NCI-H524 treated with DMSO at 0.1 percent for 48 hours (cell line): ENCODE data around the gene ERMN.

Source experiments
- DNase-seq: peaks from one replicate; lab custom pipeline; 2025; lab: John Stamatoyannopoulos, UW

Gene ERMN

DNA sequence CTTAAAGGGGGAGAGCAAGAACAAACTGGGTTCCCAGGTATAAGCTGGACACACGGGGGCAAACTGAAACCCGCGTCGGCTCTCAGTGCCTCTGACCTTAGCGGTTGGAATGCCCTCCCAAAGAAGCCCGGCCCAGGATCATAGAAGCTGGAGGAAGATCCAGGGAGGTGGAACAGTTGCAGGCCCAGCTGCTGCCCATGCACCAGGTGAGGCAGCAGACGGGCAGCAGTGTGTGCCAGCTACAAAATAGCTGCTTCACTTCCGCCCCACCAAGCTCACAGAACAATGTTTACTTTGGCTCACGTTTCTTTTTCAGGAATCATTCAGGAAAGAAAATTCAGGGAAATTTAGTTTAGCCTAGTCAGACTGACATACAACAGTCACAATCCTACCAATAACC lies 3.9 kb upstream of the ERMN start:
- DNase-seq = no peak

DNA sequence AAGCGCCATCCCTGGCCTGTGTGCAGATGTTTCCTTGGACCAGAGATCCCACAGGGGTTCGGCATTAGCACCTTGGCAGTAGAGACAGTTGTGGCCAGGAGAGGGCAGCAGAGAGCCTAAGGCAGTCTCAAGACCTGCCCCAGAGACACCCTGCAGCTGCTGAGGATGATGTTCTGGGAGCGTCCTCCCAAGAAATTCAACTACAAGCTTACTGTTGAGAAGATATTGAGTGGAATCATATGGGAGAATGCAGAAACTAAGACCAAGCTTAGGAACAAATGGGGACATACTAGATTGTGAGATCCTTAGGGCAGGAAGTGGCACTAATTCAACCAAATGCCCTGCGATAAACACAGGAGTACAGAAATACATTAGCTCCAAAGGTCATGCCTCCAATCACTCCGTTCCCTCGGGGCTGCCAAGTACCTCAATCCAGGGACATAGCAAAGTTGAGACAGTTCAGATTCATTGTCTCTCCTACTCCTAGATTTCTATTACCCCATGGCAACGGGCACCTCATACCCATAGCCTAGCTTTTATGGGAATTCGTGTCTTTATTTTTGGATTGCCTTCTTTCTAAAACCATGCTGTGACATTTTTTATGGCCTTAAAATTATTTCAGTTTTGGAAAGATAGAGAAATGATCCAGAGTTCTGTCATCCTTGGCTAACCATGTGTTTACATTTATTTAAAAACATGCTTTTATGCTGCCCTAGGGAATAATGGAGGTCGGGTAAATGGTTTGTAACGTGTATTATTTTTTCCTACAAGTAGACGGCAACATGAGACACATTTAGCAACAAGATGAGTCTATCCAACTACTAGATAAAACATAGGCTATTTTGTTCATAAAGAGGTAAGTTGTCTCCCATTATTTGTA lies 2.2 kb upstream of the ERMN start:
- DNase-seq = peak; percentile 46

DNA sequence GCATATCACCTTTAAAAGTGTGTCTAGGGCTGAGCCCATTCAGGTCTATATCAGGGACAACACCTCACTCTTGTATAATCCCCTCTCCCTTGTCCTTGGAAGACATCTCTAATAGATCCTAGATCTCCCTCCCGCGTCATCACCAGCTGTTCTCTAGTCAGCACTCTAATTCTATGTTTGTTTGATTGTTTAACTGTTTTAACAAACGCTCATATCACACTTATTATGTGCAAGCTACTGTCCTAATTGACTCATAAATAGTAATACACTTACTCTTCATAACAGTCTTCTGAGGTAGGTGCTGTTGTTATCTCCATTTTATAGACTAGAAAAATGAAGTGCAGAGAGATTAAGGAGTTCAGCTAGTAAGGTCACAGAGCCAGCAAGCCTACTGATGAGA lies 1.6 kb upstream of the ERMN start:
- no peak for DNase-seq

DNA sequence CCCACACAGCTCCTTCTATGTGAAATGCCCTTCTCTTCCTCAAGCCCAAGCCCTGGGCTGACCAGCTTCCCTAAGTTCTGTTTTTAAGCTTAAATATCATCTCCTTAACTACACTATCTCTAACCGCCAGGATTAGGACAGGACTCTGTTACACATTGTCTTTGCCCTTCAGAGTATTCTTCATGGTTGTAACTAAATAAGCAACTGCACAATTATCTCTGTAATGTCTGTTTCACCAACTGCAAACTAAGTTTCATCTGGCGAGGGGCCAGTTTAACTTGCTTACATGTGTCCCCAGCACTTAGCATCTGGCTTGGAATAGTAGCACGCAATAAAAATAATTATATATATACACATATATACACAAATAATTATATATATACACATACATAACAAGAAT lies 1.1 kb upstream of the ERMN start:
- no peak for DNase-seq

DNA sequence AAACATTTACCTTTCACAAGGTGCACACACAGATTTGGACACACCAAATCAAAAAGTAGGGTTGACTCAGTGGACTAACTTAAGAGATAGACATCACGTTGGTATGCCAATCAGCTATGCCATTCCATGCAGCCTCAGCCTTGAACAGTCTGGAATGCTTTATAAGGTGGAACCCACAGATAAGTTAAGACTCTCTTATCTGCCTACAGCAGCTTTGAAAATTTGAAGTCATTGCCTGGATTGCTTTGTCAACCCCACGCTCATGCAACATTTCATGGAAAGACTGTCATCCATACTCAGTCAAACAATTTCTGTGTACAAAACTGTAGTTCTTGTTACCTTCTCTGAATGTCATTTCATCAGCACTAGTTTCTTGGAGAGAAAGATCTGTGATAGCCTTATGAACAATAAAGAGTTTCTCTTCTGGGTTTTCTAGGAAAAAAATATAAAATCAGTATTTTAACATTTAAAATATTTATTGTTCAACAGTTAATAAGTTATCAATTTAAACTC lies 1.2 kb downstream of the ERMN start:
- no peak for DNase-seq

DNA sequence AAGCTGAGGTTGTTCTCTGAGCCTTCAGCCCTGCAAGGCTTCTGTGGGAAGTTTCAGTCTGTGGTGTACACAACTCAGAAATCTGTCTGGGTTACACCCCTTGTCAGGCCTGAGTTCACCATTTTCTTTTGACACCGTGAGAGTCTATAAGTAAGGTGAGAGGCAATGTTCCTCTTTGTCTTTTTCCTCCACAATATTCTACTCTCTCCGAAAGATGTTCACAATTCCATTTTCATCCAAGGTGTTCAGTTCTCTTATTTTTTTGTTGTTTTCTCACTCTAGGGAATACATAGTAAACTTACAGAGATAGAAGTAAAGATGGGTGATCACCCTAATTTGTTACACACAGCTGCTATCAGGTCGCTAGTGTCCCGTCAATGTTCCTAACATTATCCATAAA lies 3.2 kb downstream of the ERMN start:
- DNase-seq = no peak

DNA sequence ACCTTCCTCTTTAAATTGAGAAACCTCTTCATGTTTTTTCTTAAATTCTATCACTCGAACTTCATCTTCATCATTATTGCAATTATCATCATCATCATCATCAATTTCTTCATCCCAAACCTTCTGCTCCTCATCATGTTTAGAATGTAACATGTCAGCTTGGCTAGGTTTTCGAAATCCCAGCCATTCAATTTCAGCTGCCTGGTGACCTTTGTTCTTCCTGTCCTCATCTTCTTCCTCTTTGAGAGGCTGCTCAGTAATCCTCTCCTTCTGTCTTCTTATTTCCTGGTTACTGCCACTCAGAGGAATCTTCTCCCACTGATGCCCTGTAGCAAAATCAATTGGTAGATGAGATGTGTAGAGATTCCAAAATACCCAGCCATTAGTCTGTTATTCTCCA lies 4.2 kb downstream of the ERMN start:
- no peak for DNase-seq

DNA sequence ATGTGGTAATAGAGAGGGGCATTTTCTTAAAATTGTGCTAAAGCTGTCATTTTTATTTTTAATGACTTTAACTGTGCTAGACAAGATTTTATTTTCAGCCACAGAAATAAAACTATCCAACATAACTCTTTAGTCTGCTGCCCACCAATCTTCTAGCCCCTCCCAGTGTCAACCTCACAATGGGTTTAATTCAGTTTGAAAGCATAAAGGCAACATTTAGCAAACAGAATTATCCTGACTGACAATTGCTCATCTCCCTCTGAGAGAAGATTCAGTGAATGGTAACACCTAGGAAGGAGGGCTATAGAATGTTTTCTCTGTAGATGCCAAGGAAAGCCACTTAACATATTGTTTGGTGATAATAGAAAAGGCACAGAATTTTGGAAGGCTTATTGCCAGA lies 5.2 kb downstream of the ERMN start:
- no peak for DNase-seq

DNA sequence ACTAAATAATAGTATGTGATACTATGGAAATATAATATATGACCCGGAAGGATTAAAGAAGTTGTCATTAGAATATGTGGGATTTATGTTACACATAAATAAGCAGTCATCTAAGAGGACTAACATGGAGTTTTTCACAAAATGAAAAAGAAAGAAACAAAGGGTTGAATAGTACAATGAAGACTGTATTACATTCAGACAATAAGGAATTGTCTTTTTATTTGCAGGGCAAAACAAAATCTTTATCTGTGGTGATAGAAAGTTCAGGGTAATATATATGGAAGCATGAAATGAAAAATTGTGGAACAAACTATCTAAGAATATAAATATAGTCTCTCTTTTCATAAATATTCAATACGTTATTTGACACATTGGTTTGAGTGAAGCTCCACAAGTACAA lies 5.8 kb downstream of the ERMN start:
- no peak for DNase-seq

DNA sequence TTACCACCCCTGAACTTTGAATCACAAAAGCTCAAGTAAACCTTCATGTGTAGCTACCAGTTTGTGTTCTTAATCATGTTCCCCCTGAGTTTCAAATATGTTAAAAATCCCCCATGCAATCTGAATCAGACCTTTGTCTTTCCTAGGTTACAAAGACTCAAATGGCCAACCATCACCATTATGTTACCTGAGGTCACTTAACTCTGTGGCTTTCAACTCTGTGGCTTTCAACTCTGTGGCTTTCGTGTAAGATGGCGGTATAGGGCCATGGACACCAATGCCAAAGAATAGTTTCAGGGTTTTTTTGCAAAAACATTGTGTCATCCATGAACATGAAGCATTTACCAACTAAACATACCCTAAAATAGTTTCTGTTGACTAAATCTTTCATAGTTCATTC lies 6.7 kb downstream of the ERMN start:
- no peak for DNase-seq

DNA sequence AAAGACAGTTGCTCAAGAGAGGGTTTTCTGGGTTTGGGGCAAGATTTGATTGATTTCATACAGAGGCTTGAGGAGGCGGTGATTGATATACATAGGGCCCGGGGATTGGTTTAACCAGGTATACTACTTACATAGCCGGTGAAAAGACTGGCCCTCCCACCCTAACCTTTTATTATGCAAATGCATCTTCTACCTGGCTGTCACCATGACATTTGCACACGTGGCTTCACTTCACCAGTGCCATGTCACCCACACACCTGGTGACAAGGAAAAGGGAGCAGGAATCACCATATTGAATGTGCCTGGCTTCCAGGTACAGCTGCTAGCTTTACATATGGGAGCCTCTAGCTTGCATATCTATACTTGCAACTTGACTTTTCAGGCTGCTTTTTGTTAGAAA lies 9.7 kb downstream of the ERMN start:
- DNase-seq = no peak

DNA sequence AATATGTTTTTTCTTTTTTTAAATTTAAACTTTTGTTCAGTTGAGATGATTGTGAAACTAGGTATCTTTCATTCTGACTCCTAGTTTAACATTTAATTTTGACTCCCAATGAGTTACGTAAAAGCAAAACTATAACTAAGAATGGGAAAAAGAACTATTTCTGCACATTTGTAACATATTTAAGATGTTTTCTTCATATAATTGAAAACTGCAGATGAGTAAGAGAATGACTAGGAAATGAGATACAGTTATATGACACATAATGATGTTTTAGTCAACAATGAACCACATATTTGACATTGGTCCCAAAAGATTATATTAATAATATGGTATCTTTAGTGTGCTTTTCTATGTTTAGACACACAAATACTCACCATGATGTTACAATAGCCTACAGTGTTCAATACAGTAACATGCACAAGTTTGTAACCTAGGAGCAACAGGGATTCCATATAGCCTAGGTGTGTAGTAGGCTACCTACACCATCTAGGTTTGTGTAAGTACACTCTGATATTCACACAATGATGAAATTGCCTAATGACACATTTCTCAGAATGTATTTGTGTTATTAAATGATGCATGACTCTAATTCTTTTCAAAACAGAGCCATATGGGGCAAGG lies 12.6 kb downstream of the ERMN start:
- no peak for DNase-seq

DNA sequence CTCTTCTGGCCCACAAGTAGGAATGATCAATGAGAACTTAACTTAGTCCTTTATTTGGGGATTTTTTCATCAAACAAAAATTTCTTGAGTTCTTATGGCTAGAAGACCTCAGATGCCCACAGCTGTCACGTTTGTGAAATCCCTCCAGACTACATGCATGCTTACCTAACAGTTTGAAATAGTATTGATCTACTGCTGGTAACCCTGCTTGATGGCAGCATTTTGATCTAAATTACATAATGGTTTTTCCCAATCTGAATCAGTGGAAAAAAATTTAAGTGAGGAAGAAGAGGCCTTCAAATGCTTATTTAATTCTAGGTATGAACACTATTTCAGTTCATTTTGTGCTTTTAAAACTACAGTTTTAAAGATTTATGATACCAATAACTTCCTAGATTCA lies 13.9 kb downstream of the ERMN start:
- DNase-seq = no peak

DNA sequence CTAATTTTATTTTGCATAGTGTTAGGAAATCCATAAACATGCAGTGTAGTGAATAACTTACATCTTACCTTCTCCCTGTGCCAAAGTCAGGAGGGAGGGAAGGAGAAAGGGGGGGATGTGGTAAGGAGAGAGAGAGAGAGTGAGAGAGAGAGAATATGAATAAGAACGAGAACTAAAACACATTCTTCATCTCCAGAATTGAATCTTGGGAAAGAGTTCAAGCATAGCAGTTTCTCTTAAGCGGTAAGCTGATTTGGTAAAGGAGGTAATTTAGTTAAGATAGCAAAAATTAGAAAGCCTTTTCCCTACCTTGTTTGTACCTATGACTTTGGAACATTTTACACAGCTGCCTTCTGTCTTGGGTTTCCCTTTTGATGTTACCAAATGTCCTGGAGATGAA lies 15.7 kb downstream of the ERMN start:
- no peak for DNase-seq

DNA sequence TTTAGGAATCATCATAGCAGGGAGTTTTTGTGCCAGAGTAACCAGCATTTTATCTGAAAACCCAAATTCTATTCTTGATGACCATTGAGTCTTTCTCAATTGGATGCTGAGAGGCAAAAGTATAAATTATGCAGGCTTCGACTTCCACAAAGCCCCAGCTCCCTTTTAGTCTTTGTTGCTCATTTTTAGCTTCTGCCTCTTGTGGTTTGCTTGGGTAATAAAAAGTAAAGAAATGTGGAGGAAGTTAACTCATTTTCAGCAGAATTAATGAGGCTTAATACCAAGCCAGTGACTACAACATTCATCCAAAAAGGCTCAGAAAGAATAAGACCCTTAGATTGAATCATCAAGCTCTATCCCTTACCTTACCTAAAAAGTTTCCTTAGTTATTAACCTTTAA lies 18.6 kb downstream of the ERMN start:
- DNase-seq = no peak

DNA sequence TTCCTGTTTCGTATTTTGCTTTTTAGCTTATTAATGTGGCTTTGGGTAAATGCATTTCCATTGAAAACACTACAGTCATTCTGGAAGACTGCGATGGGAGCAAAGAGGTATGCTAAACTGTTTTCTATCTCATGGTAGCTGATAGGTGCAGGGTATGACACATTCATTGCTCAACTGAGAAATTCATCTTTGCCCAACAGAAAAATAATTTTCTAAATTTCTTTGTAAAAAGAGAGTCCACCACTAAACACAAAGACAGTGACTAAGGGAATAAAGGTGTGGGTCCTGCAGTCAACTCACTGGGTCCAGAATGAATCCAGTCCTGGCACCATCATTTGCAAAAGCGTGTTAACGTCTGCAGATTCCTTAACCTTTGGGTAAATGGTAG lies 19.9 kb downstream of the ERMN start:
- no peak for DNase-seq

DNA sequence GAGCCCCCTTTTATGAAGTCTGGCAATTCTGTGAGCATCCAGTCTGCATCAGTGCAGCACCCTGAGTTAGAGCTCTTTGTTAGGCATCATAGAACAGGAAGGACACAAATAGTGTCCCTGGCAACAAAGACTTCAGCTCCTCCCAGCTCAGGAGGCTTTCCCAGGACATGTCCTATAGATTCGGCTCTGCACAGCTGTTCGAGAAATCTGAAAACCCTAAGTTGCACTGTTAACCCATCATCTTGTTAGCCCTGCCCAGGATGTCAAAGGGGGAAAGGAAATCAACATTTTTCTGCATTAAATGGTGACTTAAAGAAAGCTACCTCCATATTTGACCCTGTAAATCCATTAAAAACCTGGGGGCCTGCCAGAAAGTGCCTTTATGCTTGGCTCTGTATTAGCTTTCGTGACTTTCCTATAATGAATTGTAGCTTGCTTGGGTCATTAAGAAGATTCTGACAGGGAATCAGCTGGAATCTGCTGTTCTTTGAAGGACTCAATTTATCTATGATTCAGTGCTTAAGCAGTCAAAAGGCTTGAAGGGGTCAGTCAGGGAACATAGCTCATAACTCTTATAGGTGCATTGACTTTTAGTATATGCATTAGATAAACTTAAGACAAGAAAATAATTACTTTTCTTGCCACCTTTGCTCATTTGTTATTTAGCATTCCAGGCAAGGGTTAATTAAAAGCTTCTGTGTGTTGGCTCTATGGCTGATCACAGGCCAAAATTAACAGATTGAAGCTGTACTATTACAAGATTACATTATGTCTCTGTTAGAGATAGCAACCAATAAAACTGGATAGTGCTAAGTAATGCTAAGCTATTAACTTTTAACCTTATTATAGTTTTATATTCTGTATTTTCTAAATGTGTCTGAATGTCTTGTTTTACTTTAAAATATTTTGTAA lies 20.6 kb downstream of the ERMN start:
- DNase-seq = no peak

DNA sequence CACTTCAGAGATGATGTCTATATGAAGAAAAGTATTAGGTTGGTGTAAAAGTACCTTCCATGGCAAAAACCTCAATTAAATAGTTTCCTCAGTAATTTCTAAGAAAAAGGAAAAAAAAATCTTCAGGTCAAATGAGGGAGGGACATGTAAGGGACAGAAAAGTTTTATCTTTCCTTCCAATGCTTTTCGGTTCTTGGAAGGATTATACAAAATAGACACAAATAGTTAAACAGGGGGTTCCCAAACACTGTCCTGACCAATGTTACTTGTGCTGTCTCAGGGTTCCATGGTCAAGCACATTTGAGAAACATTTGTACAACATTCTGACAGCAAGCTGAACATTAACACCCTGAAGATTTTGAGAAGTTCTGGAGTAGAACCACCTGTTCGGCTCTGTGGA lies 22.0 kb downstream of the ERMN start:
- no peak for DNase-seq

DNA sequence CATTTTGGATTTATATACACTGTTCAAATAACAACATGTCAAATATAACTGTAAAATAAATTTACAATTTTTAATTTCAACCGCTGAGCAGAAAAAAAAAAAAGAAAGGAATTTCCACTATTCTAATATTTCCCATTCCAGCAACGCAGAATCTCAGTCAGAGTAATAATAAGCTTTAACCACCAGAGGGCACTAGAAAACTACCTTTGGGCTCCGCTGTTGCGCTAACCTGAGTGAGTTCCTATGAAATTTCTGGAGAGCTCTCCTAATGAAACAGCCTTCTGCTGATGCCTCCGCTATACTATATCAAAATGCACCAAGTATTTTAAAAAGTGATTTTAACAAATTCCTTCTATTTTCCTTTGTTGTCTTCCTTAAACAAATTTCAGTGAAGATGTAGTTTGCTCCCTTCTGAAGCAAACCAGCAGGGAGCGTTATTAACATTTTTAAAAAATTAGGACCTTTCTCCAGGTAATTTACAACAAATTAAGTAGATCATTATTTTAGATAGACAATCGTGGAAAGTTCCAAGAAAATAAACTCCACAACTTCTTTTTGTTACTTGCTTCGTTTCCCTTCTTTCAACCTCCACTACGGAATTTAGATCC lies 23.0 kb downstream of the ERMN start:
- no peak for DNase-seq

DNA sequence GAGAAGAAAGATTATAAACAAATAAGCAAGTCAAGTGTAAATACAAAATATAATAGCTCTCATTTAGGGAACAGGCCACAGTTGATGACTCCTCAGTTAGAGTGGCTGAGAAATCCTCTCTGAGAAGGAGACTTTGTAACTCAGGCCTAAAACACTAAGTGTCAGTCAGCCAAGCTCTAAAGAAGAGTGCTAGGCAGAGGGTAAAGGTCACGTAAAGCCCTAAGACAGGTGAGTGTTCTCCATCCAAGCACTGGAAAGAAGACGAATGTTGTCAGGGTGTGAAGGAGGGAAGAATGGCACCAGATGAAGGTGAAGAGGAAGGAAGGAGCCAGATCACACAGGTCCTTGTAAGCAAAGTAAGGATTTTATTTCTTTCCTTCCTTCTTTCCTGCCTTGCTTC lies 24.3 kb downstream of the ERMN start:
- DNase-seq = no peak

DNA sequence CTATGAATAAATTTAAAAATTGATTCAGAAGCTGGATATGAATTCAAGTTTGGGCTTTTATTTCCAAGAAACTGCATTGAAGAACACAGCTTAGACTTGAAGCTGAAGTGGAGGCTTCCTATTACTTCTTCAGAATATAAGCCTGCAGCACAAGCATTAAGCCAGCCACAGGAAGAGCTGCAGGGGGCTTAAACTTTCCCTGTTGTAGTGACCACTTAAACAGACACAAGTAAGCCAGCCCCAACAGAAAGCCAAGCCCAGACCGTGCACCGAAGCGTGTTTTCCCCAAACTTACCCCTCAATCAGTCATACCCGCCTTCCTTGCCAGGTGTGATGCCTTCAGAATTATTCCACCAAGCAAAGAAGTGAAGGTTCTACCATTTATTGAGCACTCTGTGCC lies 28.7 kb downstream of the ERMN start:
- no peak for DNase-seq

DNA sequence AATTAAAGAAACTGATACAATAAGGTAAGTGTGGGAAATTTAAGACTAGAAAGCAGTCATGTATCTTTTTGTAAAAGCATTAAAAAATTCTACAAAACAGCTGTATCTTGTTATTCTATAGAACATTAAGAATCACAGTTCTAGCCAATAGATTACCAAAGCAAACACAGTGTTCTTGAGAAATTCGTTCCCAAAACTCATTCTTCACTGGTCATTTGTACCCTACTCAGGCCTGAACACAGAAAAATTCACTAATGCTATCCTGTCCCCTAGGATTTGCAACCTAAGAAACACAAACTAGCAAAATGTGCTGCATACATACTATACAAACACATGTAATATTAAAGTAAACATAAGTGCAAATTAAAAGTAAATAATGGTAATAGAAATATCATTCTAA lies 29.1 kb downstream of the ERMN start:
- no peak for DNase-seq
